GM12875 (cell line): ENCODE results near the gene XPO5.

Experiments
- H3K4me3 ChIP-seq: one replicate; pipeline ENCODE4 v1.5.1; 2011; ENCODE audit warnings: low read depth, low read length, control low read depth
- CTCF ChIP-seq: IDR thresholded peaks from 2 replicates; pipeline ENCODE4 v1.5.1; 2011; ENCODE audit warnings: low read depth, mild to moderate bottlenecking, control low read depth, inconsistent platforms, low read length, moderate library complexity, borderline replicate concordance; ENCODE audit not compliant: insufficient read depth

XPO5 gene

GRCh38 chr6:43584892-43585570, 9.2 kb upstream of the XPO5 start:
- TF ChIP-seq CTCF = no peak

GRCh38 chr6:43582911-43583310, 7.1 kb upstream of the XPO5 start:
- no peak for TF ChIP-seq CTCF
- no peak overlapping the region for H3K4me3 ChIP-seq

More at GRCh38 chr6:43584892-43585570, 9.2 kb upstream of the XPO5 start:
- no peak overlapping the region for H3K4me3 ChIP-seq

GRCh38 chr6:43579171-43579570, 3.3 kb upstream of the XPO5 start:
- no peak overlapping the region for H3K4me3 ChIP-seq
- no peak for TF ChIP-seq CTCF

- H3K4me3 ChIP-seq = no peak overlapping the region
- no peak for TF ChIP-seq CTCF
These were observed 2.9 kb upstream of the XPO5 start for GRCh38 chr6:43578748-43579147.

GRCh38 chr6:43575105-43575771, 600 bp downstream of the XPO5 start:
- H3K4me3 ChIP-seq = peak overlapping the region; percentile 82
- no peak for TF ChIP-seq CTCF

GRCh38 chr6:43572015-43572414, 3.8 kb downstream of the XPO5 start:
- TF ChIP-seq CTCF = no peak
- no peak overlapping the region for H3K4me3 ChIP-seq

GRCh38 chr6:43570876-43571441, 4.9 kb downstream of the XPO5 start:
- H3K4me3 ChIP-seq = no peak overlapping the region

More at GRCh38 chr6:43570876-43571441, 4.9 kb downstream of the XPO5 start:
- no peak for TF ChIP-seq CTCF
